ENCODE measurements around the gene NCK2.

The NCK2 gene

GRCh38 chr2:105734762-105735538 lies 9.8 kb upstream of the NCK2 start:
- DNase-seq (ENCODE audit: low spot score) = no peak

DNA sequence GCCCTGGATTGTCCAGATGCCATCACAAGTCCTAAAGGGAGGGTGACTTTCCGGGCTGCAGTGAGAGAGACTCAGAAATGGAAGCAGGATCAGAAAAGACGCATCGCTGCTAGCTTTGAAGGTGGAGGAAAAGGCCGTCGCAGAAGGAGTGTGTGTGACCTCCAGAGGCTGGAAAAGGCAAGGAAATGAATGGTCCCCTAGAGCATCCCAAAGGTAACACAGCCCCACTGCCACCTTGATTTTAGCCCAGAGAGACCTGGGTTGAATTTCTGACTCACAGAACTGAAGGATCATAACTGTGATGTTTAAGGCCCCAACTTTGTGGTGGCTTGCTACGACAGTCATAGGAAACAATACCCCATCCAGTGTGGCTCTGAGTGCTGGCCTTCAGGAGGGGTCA lies 8.6 kb upstream of the NCK2 start:
- no peak for DNase-seq (ENCODE audit: low spot score)

GRCh38 chr2:105737980-105738657 lies 6.6 kb upstream of the NCK2 start:
- no peak for DNase-seq (ENCODE audit: low spot score)

DNA sequence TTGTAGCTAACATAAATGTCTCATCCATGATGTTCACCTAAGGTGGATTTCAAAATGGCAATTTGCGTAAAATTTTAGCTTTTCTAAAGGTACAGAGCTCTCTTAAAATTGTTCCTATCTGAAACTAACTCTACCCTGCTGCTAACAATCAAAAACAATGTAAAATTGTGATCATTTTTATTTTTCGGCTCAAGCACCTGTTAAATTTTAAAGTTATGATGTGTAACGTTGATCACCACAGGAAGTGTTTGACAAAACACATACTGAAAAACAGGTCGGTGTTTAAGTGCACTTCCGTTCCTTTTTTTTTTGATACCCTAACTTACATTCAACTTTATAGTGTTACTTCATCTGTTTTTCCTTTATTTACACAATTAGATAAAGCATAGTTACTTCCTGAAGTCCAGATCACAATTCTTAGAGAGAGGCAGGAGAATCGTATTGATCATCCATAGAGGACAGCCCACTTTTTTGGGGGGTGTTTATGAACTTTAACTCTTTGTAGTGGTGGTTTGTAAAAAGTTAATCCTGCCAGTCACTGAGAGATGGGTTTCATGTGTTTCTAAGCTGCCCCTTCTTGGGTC lies 6.0 kb upstream of the NCK2 start:
- no peak for DNase-seq (ENCODE audit: low spot score)

- no peak for DNase-seq (ENCODE audit: low spot score)
Observed at GRCh38 chr2:105739426-105739825, 5.3 kb upstream of the NCK2 start.

DNA sequence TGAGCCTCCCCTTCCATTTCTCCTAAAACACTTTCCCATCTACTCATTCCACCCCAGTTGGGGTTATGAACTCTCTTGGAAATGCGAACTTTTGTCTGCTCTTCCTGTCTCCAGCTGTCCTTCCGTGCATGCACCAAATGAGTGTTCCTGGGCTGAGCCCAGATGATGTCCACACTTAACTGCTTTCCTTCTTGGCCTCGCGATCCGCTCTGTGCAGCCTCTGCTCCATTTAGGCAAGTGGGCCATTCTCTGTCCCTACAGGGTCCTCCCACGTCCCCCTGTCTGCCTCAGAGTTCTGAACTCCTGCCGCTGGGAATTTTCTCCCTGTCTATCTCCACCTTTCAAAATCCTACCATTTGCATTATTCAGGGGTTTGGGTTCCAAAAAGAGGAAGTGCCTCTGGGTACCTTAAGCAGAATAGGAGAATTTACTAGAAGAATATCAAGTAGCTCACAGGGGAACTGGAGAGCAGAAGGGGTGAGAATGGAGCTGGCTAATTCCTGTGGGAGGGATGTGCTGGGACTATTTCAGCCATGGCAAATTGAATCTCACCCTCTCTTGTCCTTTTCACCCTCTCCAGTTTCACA lies 4.7 kb upstream of the NCK2 start:
- no peak for DNase-seq (ENCODE audit: low spot score)

DNA sequence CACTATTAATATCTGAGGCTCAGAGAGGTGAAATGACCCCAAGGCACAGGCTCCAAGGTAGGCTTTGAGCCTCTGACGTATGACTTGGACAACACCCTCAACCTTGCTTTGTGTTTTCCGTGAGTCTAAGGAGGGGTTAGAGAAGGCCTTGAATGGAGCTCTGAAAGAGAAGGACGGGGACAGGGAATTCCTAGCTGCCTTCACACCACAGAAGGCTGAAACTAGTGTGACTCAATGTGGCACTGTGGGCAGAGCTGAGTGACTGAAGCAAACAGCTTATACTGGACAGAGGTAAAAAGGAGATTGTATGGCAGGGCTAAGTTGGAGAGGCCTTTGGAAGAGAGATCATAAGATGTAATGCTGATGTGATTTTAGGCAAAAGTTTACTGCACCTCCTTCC lies 3.5 kb upstream of the NCK2 start:
- DNase-seq (ENCODE audit: low spot score) = no peak

GRCh38 chr2:105741617-105742016 lies 3.1 kb upstream of the NCK2 start:
- no peak for DNase-seq (ENCODE audit: low spot score)

GRCh38 chr2:105744091-105744908 lies 412 bp upstream of the NCK2 start:
- peak; percentile 38 for DNase-seq (ENCODE audit: low spot score)

GRCh38 chr2:105746177-105747080 lies 1.7 kb downstream of the NCK2 start:
- no peak for DNase-seq (ENCODE audit: low spot score)

- no peak for DNase-seq (ENCODE audit: low spot score)
Observed at GRCh38 chr2:105747254-105747894, 2.7 kb downstream of the NCK2 start.

DNA sequence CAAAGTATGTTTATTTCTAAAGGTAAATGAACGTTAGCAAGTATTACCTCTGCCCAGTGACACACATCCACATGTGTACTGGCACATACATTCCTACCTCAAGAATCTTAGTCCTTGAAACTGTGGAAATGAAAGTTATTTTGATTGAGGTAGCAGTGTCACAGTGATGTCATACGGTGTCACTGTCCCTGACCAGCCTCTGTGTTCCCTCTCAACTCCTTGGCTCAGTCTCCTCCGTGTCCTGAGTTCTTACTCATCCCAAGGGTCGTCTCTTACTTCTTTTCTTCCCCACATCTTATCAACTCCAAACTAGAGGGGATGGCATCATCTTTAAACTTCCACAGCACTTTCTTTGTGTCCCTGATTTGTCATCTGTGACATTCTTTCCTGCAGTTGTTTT lies 3.3 kb downstream of the NCK2 start:
- no peak for DNase-seq (ENCODE audit: low spot score)

DNA sequence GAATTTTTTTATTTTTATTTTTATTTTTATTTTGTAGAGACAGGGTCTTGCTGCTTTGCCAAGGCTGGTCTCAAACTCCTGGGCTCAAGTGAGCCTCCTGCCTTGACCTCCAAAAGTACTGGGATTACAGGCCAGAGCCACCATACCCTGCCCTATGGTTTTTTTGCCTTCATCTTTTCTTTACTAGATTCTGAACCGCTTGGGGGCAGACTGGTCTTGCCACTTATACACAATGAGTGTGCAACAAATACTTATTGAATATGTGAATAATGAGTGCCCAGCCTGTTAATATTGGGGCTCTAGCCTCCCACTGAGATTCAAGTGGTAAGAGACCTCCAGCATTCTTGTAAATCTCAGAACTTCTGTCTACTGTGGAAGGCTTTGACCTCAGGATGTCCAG lies 3.9 kb downstream of the NCK2 start:
- no peak for DNase-seq (ENCODE audit: low spot score)

- no peak for DNase-seq (ENCODE audit: low spot score)
Observed at GRCh38 chr2:105749583-105750400, 5.1 kb downstream of the NCK2 start.

GRCh38 chr2:105750735-105751134 lies 6.0 kb downstream of the NCK2 start:
- no peak for DNase-seq (ENCODE audit: low spot score)

- no peak for DNase-seq (ENCODE audit: low spot score)
Observed at GRCh38 chr2:105751272-105751671, 6.6 kb downstream of the NCK2 start.

GRCh38 chr2:105752691-105753358 lies 8.1 kb downstream of the NCK2 start:
- no peak for DNase-seq (ENCODE audit: low spot score)

GRCh38 chr2:105753380-105753779 lies 8.7 kb downstream of the NCK2 start:
- DNase-seq (ENCODE audit: low spot score) = no peak

GRCh38 chr2:105754011-105754410 lies 9.3 kb downstream of the NCK2 start:
- no peak for DNase-seq (ENCODE audit: low spot score)
